GM19372 (cell line): ENCODE results near the gene WDR64.
"Not testable (repeated sequence)": the region's sequence is repeated elsewhere in the genome, so short reads cannot be mapped to it uniquely, and the experiment has no call there.

ENCODE experiments used
- ATAC-seq: cut with Tn5 transposase; IDR thresholded peaks from one replicate; pipeline ENCODE4 v1.9.1; 2021; ENCODE audit warnings: mild to moderate bottlenecking, low read depth, moderate library complexity; ENCODE audit not compliant: unreplicated experiment

WDR64 gene

DNA sequence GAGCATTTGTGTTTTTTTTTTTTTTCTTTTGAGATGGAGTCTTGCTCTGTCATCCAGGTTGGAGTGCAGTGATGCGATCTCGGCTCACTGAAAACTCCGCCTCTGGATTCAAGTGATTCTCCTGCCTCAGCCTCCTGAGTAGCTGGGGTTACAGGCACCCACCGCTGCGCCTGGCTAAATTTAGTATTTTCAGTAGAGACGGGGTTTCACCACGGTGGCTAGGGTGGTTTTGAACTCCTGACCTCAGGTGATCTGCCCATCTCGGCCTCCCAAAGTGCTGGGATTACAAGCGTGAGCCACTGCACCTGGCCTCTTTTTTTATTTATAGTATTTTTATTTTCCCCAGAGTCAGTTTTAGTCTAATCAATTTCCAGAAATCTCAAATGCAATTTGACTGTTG lies 174.5 kb downstream of the WDR64 start:
- ATAC-seq, result not testable (repeated sequence)

- no peak for ATAC-seq
These were observed 175.2 kb downstream of the WDR64 start for GRCh38 chr1:241827264-241827663.

DNA sequence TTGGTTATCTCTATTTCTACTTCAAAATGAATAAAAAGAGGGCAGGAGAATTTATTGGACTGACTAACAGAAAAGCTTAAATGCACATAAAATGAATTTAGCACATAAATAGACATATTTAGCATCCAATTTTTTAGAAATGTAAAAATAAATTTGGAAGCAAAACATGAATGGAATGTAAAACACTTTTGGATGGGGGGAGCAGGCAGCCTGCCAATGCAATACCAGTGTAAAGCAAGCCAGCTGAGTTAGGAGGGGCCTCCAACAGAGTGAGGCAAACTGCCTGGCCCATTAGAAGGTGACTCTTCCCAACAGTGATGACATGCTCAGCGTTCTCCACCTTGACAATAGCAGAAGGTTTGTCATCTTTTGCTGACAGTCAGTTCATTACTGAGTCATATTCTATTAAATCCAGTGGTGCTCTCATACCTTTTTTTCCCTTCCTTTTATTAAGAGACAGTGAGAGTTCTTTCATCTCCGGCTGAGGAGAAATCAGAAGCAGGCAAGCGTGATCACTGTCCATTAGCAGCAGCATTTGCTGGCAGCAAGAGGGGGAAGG lies 176.5 kb downstream of the WDR64 start:
- no peak for ATAC-seq

DNA sequence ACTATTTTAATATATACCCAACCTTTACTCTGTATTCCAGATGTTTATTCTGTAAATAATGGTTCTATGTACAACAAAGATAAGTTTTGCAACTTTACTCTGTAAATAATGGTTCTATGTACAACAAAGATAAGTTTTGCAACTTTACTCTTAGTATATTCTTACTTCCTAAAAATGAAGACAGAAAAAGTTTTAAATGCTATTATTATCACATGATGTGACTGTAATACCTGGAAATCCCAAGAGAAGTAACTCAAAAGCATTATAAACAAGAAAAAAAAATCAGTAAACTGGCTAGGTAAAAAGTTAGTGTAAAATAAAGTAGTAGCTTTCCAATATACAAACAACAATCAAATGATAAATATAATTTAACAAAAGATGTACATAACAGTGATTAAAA lies 177.4 kb downstream of the WDR64 start:
- ATAC-seq, result no peak

GRCh38 chr1:241834733-241835377 lies 182.8 kb downstream of the WDR64 start:
- no peak for ATAC-seq

DNA sequence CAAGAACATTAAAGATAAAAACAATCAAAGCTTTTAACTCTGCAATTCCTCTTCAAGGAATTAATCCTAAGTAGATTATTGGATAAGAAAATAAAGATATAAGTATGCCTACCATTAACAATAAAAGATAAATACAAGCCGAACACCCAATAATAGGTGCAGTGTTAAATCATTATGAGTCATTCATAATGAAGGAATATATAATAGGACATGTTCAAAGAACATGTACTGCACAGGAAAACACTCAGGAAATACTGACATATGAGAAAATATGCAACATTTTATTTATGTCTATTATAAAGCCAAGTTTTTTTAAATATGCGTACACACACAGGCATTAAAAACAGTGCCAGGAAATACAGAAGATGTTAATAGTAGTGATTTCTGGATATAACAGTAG lies 184.9 kb downstream of the WDR64 start:
- no peak for ATAC-seq

GRCh38 chr1:241837416-241837815 lies 185.3 kb downstream of the WDR64 start:
- ATAC-seq, result no peak

DNA sequence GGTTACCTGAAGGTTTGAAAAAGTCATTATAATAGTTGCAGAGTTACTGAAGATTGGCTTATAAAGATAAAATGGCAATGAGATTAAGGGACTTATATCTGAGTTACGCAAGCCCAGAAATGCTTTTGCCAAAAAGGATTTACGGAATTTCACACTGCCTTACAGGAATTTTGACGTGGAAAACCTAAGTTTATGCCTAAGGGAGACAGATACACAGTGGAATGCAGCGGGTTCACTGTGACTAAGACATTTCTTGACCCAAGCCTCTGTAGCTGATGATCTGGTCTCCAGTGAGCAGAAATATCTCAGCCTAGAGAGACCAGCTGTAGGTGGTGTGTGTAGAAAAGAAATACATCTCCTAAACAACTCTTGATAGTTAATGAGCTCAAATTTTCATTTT lies 185.8 kb downstream of the WDR64 start:
- ATAC-seq, result no peak

DNA sequence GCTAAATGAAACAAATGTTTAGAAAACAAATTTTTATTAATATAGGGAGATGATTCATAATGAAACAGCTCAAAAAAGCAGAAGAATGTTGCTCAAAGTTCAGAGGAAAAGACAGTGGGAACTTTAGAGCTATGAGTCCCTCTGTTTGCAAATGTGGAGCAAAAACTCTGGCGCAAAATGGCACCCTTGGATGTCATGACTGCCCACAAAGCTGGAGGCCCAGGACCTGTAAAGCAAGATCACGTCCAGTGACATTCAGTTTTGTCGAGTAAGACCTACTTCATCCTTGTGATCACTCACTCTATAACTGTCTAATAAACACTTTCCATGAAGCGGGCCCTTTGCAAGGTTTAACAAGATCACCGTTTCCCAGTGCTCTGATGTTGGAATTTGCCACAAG lies 186.8 kb downstream of the WDR64 start:
- ATAC-seq, result no peak

DNA sequence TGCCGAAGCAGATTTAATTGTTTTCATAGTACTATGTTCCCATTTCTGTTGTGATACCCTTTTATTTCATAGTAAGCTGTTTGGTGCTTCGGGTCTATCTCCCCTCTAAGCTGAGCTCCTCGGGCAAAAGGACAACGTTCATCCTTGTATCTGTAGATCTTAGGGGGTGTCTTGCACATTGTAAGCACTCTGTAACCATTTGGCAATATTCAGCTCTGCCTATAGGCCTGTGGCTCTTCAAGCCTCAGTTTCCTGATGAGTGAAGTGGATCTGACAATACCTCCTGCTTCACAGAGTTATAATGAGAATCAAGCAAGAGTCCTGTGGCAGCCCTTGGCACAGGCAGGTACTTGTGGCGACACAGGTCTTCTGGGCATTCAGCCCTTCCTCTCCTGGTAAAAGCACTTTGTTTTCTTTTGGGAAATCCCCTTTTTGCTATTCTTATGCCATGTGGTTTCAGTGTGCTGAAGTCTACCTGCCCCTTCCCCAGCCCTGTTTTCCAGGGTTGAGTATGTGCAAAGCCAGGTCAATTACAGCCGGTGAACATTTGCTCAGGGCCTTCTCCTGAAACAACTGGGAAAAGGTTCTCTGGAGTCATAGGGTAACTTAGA lies 187.4 kb downstream of the WDR64 start:
- ATAC-seq, result no peak

DNA sequence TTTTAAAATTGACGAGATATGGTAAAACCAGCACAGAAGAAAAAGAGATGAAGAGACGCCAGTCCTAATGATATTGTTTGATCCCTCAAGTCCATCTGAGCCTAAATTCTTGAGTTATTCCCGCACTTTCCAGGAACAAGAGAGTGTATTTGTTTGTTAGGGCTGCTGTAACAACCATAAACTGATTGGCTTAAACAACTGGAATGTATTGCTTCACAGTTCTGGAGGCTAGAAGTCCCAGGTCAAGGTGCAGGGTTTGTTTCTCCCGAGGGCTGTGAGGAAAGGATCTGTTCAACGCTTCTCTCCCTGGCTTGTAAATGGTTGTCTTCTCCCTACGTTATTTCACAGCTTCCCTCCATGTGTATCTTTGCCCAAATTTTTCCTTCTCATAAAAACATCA lies 188.1 kb downstream of the WDR64 start:
- no peak for ATAC-seq

- no peak for ATAC-seq
These were observed 189.6 kb downstream of the WDR64 start for GRCh38 chr1:241841691-241842090.

DNA sequence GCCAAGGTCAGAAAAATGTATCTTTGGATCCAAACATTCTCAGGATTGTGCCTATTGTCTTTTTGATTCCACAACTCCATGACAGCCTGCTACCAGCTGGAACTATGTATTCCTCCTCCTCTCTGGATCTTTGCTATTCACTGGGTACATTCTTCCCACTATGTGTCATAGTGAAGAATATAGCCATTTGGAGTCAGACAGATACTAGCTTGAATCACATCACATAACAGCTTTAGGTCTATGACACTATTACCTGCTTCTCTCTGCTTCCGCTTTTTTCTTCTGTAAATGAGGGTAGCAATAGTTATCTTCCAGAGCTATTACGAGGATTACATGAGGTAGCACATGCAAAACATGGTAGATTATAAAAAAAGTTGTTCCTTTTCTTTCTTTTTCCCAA lies 190.5 kb downstream of the WDR64 start:
- ATAC-seq, result no peak

GRCh38 chr1:241844593-241844992 lies 192.5 kb downstream of the WDR64 start:
- no peak for ATAC-seq

DNA sequence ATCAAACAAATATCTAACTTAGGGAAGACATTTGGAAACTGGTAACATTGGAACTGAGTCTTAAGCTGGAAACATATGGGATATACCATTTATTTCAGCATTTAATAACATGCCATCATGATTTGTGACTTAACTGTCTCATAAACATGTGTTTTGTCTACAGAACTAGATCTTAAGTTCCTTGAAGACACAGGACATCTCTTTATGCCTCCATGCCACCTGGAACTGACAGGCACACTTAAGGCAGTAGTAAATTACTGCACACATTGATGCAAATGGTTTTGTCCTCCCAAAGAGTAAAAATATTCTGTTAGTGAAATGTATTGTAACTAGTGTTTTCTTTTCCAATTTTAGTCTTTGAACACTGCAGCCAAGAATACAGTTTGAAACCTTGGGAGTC lies 194.3 kb downstream of the WDR64 start:
- ATAC-seq, result no peak

GRCh38 chr1:241846862-241847539 lies 194.9 kb downstream of the WDR64 start:
- no peak for ATAC-seq

DNA sequence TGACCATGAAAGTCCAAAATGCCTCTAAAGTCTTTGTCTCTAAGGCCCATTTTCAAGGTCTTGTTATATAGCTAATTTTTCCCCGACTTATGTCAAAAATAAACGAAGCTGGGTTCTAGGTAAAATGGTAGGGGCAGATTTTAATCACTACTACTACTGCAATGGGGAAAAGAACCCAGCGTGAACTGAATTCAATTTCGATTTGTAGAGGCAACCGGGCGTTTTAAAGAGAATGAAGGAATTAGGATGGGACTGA lies 195.4 kb downstream of the WDR64 start:
- ATAC-seq, result no peak

- peak; percentile 98 for ATAC-seq
These were observed 196.0 kb downstream of the WDR64 start, which contains the start of gene EXO1 for GRCh38 chr1:241847796-241848685. EXO1 (plus strand) TSS chr1:241848204; CDS start chr1:241850426, 2,222 bp downstream.

- ATAC-seq, result no peak
These were observed 196.7 kb downstream of the WDR64 start for GRCh38 chr1:241848686-241849344.

GRCh38 chr1:241849345-241849695 lies 197.2 kb downstream of the WDR64 start:
- ATAC-seq, result no peak
